NCI-H2107 treated with DMSO at 0.1 percent for 48 hours (cell line): ENCODE data around the gene CABP2.
"Not testable (repeated sequence)": the region's sequence is repeated elsewhere in the genome, so short reads cannot be mapped to it uniquely, and the experiment has no call there.

Experiments
- DNase-seq: peaks from one replicate; lab custom pipeline; 2025; ENCODE audit not compliant: unreplicated experiment; lab: John Stamatoyannopoulos, UW

CABP2 gene

DNA sequence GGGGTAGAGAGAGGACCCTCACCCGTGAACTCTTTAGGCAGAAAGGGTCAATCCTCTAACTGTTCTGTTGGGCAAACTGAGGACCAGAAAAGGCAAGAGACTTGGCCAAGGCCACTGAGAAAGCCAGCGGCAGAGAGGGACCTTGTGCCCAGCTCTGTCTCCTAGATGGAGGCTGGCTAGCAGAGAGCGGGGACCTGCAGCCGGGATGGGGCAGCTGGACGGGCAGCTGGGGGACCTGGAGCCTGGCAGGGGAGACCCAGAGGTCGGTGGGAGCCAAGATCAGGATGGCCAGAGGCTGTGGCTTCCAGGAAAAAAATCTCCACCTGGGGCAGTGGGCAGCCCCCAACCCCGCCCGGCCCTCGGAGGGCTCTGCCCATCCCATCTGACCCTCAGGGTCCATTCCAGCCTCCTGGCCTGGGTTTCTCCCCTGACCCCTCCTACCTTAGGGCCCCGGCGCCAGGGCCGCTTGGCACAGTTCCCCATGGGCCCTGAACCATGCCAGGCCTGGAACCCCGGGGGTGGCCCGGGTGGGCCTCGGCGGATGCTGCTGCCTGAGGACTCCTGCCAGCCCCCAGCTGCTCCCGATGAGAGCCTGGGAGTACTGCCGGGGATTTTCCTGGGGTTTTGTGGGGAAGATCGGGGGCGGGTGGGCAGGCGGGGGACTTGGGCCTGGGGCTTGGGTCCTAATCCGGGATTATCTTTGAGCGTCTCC, at the start of gene CABP2:
TSS of gene CABP2 (minus strand) at position 603 of the 712 bp plus-strand sequence. CDS start at position 483, 120 bp downstream.
- no peak for DNase-seq

DNA sequence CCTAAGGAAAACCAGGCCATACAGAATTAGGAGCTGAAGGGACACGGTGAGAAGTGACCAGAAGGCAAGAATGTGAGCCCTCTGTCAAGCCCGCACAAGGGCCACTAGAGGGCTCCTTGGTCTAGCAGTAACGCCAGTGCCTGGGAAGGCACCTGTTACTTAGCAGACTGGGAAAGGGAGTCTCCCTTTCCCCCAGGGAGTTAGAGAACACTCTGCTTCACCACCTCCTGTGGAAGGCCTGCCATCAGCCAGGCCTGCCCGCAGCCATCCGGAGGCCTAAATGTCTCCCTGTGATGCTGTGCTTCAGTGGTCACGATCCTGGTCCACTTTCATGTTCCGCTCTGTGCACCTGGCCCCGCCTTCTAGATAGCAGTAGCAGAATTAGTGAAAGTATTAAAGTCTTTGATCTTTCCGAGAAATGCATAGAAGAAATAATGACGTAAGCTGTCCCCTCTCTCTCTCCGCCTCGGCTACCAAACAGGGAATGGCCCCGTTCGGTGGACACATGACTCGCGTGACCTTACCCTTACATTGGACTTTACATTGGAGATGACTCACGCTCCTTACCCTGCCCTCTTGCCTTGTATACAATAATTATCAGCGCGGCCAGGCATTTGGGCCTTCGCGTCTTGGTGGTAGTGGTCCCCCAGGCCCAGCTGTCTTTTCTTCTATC, 49.6 kb upstream of the CABP2 start:
- peak; percentile 24 for DNase-seq

DNA sequence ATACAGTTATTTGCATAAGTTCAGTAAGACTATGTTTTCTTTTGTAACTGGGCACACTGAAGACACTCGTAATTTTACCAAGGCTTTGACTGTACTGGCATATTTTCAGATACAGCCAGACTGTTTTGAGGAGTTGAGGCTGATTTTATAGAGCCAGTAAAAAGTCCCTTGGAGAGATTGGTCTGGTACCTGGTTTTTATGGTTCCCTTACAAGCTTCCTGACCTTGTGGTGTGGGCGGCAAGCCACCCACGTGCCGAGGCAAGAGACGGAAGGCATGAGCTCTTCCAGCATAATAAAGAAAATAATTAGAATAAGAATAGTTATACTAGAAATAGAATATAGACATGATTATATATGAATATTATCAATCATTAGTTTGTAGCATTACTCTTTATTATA, 49.1 kb upstream of the CABP2 start:
- no peak for DNase-seq

DNA sequence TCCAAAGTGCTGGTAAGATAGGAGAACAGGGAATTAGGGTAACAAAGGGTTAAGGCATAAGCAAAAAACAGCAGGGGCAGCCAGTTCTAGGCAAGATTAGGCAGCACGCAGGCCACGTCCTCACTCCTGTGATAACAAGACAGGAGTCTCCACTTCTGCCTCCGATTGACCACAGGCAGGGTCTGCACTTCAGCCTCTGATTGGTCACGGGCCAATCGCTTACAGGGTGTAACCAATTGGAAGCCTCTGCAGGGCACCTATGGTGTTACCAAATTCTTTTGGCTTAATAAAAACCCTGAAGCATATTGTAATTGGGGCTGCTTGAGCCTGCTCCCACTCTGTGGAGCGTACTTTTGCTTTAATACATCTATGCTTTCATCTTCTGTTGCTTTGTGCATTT, 48.2 kb upstream of the CABP2 start:
- DNase-seq = no peak

DNA sequence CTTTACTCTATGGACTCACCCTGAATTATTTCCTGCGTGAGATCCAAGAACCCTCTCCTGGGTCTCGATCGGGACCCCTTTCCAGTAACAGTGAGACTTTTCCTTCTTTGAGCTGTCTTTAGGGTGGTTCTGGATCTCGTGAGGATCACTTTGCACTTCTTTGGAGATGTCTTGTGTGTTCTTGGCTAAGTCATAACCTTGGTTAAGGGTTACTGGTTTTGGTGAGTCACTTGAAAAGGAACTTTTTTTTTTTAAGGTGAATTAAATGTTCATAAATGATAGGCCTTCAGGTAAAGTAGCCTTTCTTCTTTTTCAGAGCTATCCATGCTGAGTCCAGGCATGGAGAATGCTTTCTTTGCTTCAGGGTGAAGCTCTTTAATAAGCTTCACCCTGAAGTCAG, 41.0 kb upstream of the CABP2 start:
- no peak for DNase-seq

DNA sequence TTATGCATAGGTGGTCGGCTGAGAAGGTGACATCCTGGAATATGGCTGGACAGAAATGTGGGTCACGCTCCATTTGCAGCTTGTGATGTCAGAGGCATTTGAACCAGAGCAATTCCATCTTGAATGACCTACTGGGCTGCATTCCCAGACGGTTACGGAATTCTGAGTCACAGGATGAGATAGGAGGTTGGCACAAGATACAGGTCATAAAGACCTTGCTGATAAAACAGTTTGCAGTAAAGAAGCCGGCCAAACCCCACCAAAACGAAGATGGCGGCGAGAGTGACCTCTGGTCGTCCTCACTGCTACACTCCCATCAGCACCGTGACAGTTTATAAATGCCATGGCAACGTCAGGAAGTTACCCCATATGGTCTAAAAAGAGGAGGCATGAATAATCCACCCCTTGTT, 40.5 kb upstream of the CABP2 start:
- DNase-seq = not testable (repeated sequence)

DNA sequence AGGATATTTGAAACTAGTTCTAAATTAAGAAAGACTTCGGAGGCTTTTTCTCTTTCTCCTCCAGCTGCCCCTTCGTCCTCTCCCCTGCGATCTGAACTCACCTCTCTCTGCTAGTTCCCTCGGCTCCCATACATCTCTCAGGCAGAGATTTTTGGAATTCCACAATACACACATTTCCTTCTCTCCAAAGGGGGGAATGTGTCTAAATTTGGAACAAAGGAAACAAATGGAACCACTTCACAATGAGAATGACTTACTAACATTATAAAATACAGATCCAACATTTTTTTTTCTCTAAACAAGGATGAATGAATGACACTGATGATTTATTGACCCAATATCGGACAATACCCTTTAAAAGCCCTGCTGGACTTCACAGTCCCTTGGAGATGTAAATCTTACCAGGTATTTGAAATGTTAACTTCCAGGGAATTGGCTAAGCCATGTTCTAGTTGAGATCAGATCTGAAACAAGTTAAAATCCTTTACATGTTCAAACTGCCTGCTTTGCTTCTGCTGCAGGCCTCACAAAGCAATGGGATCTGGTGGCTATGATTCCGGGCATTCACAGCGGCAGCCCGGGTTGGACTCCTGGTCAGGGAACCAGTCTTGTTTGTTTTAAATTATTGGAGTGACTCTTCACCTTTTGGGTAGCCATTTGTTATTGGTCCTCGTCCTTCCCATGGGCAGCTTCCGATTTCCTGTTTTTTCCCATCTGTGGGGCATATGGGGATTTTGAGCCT, 39.9 kb upstream of the CABP2 start:
- DNase-seq = no peak

DNA sequence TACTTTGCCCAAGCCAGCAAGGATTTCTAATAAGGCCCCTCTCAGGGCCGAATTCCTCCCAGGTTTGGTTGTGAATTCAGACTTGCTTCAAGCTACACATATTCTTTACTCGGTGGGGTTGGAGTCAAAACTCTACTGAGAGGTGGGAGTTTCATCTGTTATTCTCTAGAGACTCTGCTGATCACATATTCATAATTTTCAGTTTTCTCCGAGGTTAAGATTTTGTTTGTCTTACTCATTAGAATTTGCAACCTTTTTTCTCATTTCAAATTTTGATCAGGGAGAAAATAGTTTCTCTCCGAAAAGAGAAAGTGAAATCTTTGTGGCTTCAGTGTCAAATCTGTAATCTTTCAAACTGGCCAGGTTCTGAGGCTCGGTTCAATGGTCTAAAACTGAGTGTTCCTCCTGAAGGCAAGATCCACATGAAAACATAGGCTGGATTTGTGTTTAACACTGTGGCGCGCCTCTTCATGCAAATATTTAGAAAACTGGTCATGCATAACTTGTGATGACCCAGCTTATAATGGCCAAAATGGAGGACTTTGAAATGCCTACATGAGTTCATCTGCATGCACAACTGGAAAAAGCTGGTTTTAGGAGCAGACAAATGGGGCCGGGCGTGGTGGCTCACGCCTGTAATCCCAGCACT, 38.8 kb upstream of the CABP2 start:
- no peak for DNase-seq

DNA sequence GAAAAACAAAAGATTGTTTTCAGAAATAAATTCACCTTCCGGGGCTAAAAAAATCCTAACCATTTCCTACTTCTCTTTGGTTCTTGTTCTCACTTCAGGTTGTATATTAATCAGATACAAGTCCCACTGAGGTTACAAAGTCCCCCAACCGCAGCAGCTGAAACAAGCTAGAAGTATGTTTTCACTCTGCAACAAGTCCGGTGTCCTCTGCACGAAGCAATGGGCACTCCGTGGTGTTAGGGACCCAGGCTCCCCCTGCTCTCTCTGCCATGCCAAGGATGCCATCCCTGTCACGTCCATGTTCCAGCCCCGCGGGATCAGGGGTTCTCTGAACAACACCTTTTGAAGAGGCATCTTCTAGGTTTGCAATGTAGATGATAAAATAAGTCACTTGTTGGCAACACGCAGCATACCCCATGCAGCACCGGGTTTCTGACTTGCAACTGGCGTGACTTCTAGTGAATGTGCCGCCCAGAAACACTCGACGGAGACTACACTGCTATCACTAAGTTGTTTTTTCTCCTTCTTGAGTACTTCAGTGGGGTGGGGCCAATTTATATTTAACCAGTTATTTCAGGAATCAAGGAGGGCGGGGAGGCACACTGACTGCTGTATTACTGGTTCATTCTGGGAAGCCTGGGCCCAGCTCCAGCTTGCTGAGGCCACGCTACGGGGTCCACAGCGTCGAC, 35.0 kb upstream of the CABP2 start:
- DNase-seq = no peak

DNA sequence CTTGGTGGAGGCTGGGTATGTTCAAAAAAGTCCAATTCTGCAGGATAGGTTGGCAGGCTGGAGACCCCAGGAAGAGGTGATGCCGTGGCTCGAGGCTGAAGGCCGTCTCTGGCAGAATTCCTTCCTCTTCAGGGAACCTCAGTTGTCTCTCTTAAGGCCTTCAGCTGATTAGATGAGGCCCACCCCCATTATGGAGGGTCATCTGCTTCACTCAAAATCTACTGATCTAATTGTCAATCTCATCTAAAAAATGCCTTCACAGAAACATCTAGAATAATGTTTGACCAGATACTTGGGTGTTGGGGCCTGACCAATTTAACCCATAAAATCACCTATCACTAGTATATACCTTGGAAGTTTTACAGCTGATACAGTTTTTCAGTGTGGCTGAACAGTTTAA, 33.0 kb upstream of the CABP2 start:
- no peak for DNase-seq

DNA sequence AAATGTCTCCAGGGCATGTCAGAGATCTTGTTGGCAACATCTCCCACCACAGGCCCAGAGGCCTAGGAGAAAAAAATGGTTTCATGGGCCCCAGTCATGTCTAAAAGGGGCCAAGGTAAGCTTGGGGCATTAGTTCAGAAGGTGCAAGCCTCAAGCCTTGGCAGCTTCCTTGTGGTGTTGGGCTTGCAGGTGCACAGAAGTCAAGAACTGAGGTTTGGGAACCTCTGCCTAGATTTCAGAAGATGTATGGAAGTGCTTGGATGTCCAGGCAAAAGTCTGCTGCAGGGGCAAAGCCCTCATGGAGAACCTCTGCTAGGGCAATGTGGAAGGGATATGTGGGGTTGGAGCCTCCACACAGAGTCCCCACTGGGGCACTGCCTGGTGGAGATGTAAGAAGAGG, 28.5 kb upstream of the CABP2 start:
- not testable (repeated sequence) for DNase-seq

DNA sequence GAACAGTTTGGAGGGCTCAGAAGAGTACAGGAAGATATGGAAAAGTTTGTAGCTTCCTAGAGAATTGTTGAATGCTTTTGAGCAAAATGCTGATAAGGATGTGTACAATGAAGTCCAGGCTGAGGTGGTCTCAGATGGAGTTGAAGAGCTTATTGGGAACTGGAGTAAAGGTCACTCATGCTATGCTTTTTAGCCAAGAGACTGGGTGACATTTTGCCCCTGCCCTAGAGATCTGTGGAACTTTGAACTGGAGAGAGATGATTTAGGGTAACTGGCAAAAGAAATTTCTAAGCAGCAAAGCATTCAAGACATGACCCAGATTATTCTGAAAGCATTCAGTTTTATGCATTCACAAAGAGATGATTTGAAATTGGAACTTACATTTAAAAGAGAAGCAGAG, 27.9 kb upstream of the CABP2 start:
- no peak for DNase-seq

DNA sequence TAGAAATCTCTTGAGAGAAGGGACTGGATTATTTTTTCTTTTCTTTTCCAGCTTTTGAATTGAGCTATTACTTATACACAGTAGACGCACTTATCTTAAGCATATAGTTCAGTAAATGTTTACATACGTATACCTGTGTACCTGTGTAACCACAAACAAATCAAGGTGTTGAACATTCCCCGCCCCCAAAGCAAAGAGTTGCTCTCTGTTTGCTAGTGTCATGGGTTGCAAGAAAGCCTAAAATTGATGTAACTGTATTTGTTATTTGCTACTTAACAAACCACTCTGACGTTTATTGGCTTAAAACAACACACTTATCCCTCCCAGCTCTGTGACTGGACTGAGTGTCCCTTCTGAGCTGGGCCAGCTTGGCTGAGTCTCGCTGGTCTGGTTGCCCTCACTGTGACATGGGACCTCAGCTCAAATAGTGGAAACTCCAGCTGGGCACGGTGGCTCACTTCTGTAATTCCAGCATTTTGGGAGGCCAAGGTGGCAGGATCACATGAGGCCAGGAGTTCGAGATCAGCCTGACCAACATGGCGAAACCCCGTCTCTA, 25.4 kb upstream of the CABP2 start:
- DNase-seq = no peak

DNA sequence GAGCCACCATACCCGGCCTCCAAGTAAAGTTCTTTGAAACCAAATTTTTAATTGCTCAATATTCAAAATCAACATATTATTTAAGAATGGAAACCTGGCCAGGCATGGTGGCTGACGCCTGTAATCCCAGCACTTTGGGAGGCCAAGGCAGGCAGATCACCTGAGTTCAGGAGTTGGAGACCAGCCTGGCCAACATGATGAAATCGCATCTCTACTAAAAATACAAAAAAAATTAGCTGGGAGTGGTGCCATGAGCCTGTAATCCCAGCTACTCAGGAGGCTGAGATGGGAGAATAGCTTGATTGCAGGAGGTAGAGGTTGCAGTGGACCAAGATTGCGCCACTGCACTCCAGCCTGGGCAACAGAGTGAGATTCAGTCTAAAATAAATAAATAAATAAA, 24.9 kb upstream of the CABP2 start:
- not testable (repeated sequence) for DNase-seq

DNA sequence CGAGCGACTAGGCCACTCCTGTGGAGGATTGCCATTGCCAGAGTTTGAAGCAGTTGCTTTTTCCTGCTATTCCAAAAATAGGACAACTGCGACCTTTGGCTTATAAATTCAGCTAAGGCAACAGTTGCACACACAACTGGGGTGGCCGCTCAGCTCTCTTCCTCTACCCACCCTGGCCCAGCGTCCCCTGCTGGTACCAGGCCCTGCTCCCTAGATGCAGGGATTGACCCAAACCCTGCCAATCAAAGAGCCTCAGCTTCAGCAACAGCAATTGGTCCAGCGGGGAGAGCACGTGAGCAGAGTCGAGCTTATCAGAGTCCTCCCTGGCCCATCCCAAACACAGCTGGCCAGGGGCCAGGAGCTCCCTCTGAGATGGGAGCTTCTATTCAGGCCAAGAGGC, 22.0 kb upstream of the CABP2 start:
- no peak for DNase-seq

DNA sequence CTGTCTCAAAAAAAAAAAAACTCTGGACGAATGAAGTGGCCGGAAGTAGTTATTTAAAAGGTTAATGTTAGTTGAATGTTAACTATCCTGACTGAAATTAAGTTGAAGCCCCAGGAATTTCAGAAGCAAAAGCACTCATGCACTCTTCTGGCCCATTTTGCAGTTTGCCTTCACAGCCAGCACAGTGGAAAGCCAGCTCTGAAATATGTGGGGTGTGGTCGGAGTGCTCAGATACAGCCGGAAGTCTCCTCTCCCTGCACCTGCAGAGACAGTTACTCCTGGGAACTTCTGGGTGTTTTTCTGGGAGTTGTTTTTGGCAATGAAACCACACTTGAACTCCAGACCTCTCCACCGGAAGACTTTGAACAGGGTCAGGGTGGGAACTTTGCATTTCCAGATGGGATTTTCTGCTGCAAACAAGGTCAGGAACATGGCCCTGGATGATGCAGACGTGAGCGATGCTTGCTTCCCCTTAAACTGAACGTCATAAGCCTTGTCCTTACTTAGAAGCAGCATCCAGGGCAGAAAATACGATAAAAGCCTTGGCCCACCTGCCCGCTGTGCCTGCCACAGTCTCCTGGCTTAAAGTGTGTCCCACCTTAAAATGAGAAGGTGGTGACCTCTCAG, 21.5 kb upstream of the CABP2 start:
- no peak for DNase-seq

DNA sequence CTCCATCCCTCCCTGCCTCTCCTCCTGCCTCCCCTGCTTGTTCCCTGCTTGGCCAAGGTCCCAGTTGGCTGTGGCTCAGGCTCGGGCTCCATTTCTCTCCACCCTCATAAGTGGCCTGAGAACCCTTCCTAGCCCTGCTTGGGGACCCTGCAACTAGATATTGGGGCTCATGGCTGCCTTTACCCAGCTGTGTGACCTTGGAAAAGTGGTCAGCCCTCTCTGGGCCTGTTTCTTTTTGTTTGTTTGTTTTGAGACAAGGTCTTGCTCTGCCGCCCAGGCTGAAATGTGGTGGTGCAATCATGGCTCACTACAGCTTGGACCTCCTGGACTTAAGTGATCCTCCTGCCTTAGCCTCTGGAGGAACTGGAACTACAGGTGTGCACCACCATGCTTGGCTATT, 20.3 kb upstream of the CABP2 start:
- DNase-seq = no peak

DNA sequence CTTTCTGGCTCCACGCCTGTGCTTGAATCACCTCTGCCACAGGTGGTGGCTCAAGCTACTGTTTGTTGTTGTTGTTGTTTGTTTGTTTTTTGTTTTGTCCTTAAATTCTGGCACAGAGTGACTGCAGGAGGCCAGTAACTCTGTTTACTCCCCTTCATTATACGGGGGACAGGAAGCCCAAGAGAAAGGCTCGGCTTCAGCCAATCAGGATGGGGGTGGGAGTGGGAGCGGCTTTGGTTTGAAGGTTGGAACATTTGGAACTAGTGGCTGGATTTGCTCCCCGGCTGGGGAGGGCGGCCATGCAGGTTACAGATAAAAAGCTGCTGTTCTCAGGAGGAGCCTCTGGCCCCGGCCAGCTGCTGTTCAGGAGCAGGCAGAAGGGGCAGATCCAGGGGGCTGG, 19.7 kb upstream of the CABP2 start:
- no peak for DNase-seq

DNA sequence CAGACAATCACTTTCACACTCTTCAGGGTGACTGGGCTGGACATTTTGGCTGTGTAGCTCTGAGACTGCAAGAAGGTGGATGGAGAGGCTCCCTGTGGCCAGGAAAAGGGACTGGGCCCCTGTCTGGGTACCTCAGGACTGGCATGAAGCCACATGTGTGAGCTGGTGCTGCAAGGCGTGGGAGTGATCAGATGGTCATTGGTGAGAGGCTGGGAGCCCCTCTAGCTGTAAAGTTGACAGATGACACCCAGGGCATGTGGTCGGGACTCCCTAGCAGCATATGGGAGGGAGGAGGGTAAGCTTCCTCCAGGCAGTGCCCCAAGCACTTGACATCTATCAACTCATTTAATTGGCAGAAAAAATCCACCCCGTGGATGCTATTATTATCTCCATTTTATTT, 18.9 kb upstream of the CABP2 start:
- no peak for DNase-seq

DNA sequence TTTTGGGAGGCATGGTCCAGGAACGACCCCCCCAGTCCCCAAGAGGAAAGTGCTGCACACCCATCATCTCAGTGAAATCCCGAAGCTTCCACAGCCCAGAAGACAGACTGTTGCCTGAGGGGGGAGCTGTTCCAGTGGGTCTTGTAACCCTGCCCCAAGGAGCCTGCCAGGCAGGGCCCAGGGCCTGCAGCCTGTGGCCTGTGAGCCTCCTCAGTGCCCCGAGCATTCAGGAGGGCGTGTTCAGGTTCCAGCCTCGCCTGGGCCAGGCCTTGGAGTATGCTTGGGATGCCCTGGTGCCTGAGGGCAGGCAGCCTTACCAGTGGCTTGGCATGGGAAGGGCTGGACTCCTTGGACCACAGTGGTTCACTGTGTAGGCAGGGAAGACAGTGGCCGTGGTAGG, 18.0 kb upstream of the CABP2 start:
- DNase-seq = no peak
